Epithelial cell of esophagus (primary cell): ENCODE data around the gene ATXN1.

Experiments
- DNase-seq: peaks from one replicate; pipeline ENCODE4 v3.0.0; 2010; ENCODE audit warnings: low read depth
- H3K4me3 ChIP-seq: 2 replicates; pipeline ENCODE4 v1.5.1; 2011; ENCODE audit warnings: mild to moderate bottlenecking, low read length, control low read depth
- CTCF ChIP-seq: IDR thresholded peaks from 2 replicates; pipeline ENCODE4 v1.5.1; 2011; ENCODE audit warnings: low read depth, mild to moderate bottlenecking, low read length, control low read depth, inconsistent platforms; ENCODE audit not compliant: insufficient read depth; ENCODE audit errors: missing control alignments

ATXN1 gene

DNA sequence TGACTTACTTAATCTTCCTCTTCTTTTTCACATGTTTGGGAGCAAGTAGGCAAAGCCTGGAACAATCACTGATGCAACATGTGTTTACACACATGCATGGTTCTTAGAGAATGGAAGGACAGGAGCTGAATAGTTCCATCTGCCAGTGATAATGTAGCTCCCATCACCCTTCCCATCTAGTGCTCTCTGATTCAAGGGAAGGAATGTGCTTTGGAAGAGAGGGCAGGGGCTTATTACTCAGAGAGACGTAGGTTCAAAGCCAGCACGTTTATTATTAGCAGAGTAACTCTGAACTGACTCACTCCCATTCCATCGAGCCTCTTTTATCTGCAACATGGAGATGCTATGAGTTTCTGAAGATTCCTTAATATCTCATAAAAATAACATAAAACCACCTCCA, 311.0 kb downstream of the ATXN1 start:
- no peak for DNase-seq
- H3K4me3 ChIP-seq = no peak overlapping the region
- no peak for TF ChIP-seq CTCF

- DNase-seq = no peak
- no peak for TF ChIP-seq CTCF
- no peak overlapping the region for H3K4me3 ChIP-seq
Measured at GRCh38 chr6:16446273-16446672, 315.0 kb downstream of the ATXN1 start.

GRCh38 chr6:16442031-16442430, 319.2 kb downstream of the ATXN1 start:
- DNase-seq = no peak
- H3K4me3 ChIP-seq = no peak overlapping the region
- no peak for TF ChIP-seq CTCF

- DNase-seq = no peak
- H3K4me3 ChIP-seq = no peak overlapping the region
- TF ChIP-seq CTCF = no peak
Measured at GRCh38 chr6:16441262-16441661, 320.0 kb downstream of the ATXN1 start.

DNA sequence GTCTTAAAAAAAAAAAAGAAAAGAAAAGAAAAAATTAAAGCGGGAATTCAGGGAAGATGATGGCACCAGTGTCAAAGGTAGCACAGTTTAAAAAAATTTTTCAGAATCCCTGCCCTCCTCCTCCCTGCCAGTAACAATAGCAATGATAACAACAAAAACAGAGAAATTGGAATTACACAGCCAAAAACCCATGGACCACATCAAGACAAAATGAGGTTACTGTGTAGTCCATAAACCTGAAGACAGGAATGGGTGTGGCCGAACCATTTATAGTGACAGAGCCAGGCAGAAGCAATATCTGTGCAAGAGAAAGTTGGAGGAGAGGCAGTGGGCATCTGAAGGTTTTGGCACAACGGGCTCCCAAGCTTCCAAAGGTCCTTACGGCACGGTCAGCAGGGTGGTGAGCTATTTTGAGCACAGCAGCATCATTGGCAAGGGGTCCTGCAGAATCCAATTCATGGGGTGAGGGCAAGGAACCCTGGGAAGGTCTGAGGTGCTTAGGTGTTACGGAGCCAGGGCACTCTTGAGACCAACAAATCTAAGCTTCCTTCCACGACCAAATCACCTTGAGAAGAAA, 320.5 kb downstream of the ATXN1 start:
- no peak overlapping the region for H3K4me3 ChIP-seq
- no peak for DNase-seq
- no peak for TF ChIP-seq CTCF

DNA sequence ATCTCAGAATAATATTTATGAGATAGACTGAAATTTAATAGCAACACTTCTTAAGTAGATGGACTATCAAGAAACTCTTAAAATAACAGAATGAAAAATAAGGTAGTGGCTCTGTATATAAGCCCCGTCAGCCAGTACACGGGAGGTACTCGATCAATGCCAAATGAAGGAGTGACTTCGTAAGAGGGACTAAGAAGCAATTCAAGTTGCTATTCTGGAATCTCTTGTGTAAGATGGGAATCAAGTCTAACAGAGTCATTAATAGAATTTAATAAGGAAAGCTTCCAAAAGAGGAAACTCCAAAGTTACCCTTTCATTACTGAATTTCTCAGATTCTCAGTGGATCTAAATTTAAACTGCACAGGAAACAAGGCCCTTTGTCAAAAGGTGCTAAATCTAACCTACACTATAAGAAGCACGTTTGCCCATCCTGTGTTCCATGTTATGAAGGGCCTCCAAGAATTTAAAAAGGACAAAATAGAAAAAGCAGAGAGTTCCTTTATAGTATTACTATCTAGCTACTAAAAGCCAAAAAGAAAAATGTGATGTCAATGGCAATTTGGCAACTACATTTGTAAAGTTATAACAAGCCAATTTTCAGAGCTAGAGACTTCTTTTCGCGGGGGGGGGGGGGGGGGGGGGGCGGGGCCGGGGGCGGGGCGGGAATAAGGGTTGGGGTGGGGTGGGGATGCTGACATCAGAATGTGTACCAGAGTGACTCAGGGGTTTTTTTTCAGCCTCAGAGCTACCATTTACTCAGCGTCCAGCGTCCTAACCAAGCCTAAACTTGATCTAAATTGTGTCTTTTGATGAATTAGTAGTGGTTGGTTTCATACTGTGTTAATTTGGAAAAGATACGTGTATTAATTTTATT, 322.3 kb downstream of the ATXN1 start:
- no peak overlapping the region for H3K4me3 ChIP-seq
- peak; percentile 80 for DNase-seq
- TF ChIP-seq CTCF = no peak
